ENCODE results near the gene STK32A.

Gene STK32A

GRCh38 chr5:147418613-147419012, 183.8 kb downstream of the STK32A start:
- DNase-seq (ENCODE audit: low read depth in 2 of 2): no peak

GRCh38 chr5:147426640-147427327, 192.0 kb downstream of the STK32A start:
- no peak for DNase-seq (ENCODE audit: low read depth in 2 of 2)

- no peak for DNase-seq (ENCODE audit: low read depth in 2 of 2)
Observed at GRCh38 chr5:147427521-147428401, 192.9 kb downstream of the STK32A start.

- DNase-seq (ENCODE audit: low read depth in 2 of 2): no peak
Observed at GRCh38 chr5:147430628-147431027, 195.8 kb downstream of the STK32A start.

- no peak for DNase-seq (ENCODE audit: low read depth in 2 of 2)
Observed at GRCh38 chr5:147431586-147431985, 196.8 kb downstream of the STK32A start.

- no peak for DNase-seq (ENCODE audit: low read depth in 2 of 2)
Observed at GRCh38 chr5:147432323-147432722, 197.5 kb downstream of the STK32A start.

GRCh38 chr5:147434049-147434448, 199.2 kb downstream of the STK32A start:
- DNase-seq (ENCODE audit: low read depth in 2 of 2): no peak

- no peak for DNase-seq (ENCODE audit: low read depth in 2 of 2)
Observed at GRCh38 chr5:147436596-147436995, 201.8 kb downstream of the STK32A start.

GRCh38 chr5:147437161-147437596, 202.4 kb downstream of the STK32A start:
- no peak for DNase-seq (ENCODE audit: low read depth in 2 of 2)

All from fibroblast of skin of left biceps (primary cell).